NCI-H1092 treated with DMSO at 0.1 percent for 48 hours (cell line): ENCODE results near the gene CPTP.

Source experiments
- DNase-seq: peaks from one replicate; lab custom pipeline; 2025; lab: John Stamatoyannopoulos, UW

Gene CPTP

GRCh38 chr1:1324524-1325287 lies at the start of gene CPTP, which contains the start of gene INTS11:
TSS of gene CPTP (plus strand) at chr1:1324802. CDS start at chr1:1326911, 2,109 bp downstream.
TSS of gene INTS11 (minus strand) at chr1:1324660. CDS start at chr1:1324608, 52 bp downstream.
- DNase-seq, result peak; percentile 59

- no peak for DNase-seq
These were observed 49.6 kb upstream of the CPTP start for GRCh38 chr1:1274931-1275431.

GRCh38 chr1:1275836-1276235 lies 48.8 kb upstream of the CPTP start:
- no peak for DNase-seq

GRCh38 chr1:1278620-1279019 lies 46.0 kb upstream of the CPTP start:
- no peak for DNase-seq

GRCh38 chr1:1279028-1279427 lies 45.6 kb upstream of the CPTP start:
- DNase-seq, result no peak

- no peak for DNase-seq
These were observed 43.7 kb upstream of the CPTP start for GRCh38 chr1:1280782-1281481.

- DNase-seq, result peak; percentile 22
These were observed 42.9 kb upstream of the CPTP start for GRCh38 chr1:1281533-1282321.

GRCh38 chr1:1282998-1283397 lies 41.6 kb upstream of the CPTP start:
- DNase-seq, result no peak

- DNase-seq, result no peak
These were observed 40.8 kb upstream of the CPTP start for GRCh38 chr1:1283821-1284220.

- no peak for DNase-seq
These were observed 40.1 kb upstream of the CPTP start for GRCh38 chr1:1284221-1285101.

GRCh38 chr1:1285102-1285571 lies 39.5 kb upstream of the CPTP start:
- DNase-seq, result no peak

- DNase-seq, result no peak
These were observed 38.8 kb upstream of the CPTP start for GRCh38 chr1:1285611-1286311.

- DNase-seq, result no peak
These were observed 38.0 kb upstream of the CPTP start for GRCh38 chr1:1286313-1287261.

GRCh38 chr1:1287288-1288110 lies 37.1 kb upstream of the CPTP start:
- DNase-seq, result no peak

GRCh38 chr1:1290238-1290731 lies 34.3 kb upstream of the CPTP start:
- DNase-seq, result no peak

- no peak for DNase-seq
These were observed 33.5 kb upstream of the CPTP start for GRCh38 chr1:1291023-1291528.

GRCh38 chr1:1291548-1292441 lies 32.8 kb upstream of the CPTP start:
- peak; percentile 49 for DNase-seq
